Loucy (cell line): Measurements from ENCODE around the gene IPO9.

Experiments used
- H2AFZ ChIP-seq: fragments of 200-600 bp; sonication (generic); 2 replicates; pipeline ENCODE4 v1.6.0; 2016; ENCODE audit warnings: antibody characterized with exemption, mild to moderate bottlenecking, low read length, moderate library complexity
- H3F3A ChIP-seq: fragments of 200-600 bp; 2 replicates; pipeline ENCODE4 v1.6.0; 2016; ENCODE audit warnings: antibody characterized with exemption, low read depth, mild to moderate bottlenecking
- H3K27me3 ChIP-seq: fragments of 200-600 bp; sonication (generic); 2 replicates; pipeline ENCODE4 v1.6.1; 2014; ENCODE audit warnings: low read length, mild to moderate bottlenecking; ENCODE audit not compliant: insufficient read depth, poor library complexity, severe bottlenecking
- H3K36me3 ChIP-seq: fragments of 200-600 bp; sonication (generic); 2 replicates; pipeline ENCODE4 v1.6.1; 2016; ENCODE audit warnings: low read length; ENCODE audit not compliant: insufficient read depth
- H3K4me1 ChIP-seq: fragments of 200-600 bp; sonication (generic); 2 replicates; pipeline ENCODE4 v1.5.1; 2014; ENCODE audit warnings: low read length, mild to moderate bottlenecking; ENCODE audit not compliant: insufficient read depth, poor library complexity, severe bottlenecking
- H3K4me2 ChIP-seq: fragments of 200-600 bp; sonication (generic); 2 replicates; pipeline ENCODE4 v1.6.0; 2014; ENCODE audit warnings: antibody characterized with exemption, low read length, low read depth, mild to moderate bottlenecking; ENCODE audit not compliant: poor library complexity, severe bottlenecking
- H3K4me3 ChIP-seq: fragments of 200-600 bp; sonication (generic); 2 replicates; pipeline ENCODE4 v1.5.1; 2014; ENCODE audit warnings: low read length, mild to moderate bottlenecking, mixed read lengths; ENCODE audit not compliant: poor library complexity, severe bottlenecking
- H3K79me2 ChIP-seq: fragments of 200-600 bp; sonication (generic); 2 replicates; pipeline ENCODE4 v1.6.1; 2014; ENCODE audit warnings: low read length; ENCODE audit not compliant: insufficient read depth
- H3K9ac ChIP-seq: fragments of 200-600 bp; sonication (generic); 2 replicates; pipeline ENCODE4 v1.6.0; 2014; ENCODE audit warnings: mild to moderate bottlenecking, low read depth, low read length, moderate library complexity; ENCODE audit not compliant: poor library complexity, severe bottlenecking
- H3K9me2 ChIP-seq: fragments of 200-600 bp; sonication (generic); replicated peaks from 2 replicates; pipeline ENCODE4 v1.6.1; 2016; ENCODE audit warnings: low read depth, low read length, mixed read lengths
- H3K9me3 ChIP-seq: fragments of 200-600 bp; sonication (generic); 2 replicates; pipeline ENCODE4 v1.6.1; 2014; ENCODE audit warnings: mild to moderate bottlenecking, antibody characterized with exemption, low read length, low read depth; ENCODE audit not compliant: insufficient read depth
- H4K20me1 ChIP-seq: fragments of 200-600 bp; sonication (generic); 2 replicates; pipeline ENCODE4 v1.6.0; 2014; ENCODE audit warnings: antibody characterized with exemption, low read length, mild to moderate bottlenecking; ENCODE audit not compliant: insufficient read depth, poor library complexity, severe bottlenecking
- EZH2phosphoT487 ChIP-seq: fragments of 200-600 bp; IDR thresholded peaks from 2 replicates; pipeline ENCODE4 v1.6.1; 2018; ENCODE audit warnings: antibody characterized with exemption, mild to moderate bottlenecking, moderate library complexity, borderline replicate concordance
- TF ChIP-seq, protein P1 (sequence below): fragments of 200-600 bp; sonication (generic); conservative IDR thresholded peaks from 2 replicates; pipeline ENCODE4 v1.5.1; 2014; ENCODE audit warnings: mild to moderate bottlenecking, antibody characterized with exemption, low read length

Gene IPO9

DNA sequence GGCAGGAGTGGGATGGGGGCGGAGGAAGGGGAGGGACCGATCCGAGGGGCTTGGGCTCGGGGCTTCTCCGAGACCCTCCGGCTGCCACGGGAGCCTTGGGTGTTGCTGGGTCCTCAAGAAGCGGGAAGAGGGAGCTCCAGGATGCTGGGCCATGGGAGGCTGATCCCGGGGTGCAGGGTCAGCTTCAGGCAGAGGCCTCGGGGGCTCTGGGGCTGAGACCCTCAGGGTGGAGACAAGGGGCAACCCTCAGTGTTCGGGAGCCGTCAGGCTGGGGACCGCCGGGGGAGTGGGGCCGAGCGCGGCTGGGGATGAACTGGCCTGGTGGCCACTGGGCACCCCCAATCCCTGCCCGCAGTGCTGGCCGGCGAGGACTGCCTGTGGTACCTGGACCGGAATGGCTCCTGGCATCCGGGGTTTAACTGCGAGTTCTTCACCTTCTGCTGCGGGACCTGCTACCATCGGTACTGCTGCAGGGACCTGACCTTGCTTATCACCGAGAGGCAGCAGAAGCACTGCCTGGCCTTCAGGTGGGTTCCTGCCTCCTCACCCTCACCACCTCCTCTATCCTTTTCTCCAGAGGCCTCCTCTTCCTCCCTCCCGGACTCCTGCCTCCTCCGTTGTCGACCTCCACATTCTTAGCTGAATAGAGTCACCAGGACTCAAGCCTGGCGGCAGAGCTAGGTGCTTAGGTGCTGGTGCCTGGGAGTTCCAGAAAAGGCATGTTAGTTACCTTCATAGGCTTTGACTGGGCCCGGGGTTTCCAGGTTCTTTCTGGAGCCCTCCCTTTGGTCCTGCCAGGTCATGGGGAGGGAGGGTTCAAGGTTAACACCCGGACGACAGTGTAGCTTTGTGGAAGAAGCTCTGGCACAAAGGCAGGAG is 60.4 kb downstream of the IPO9 start:
- H3K9ac ChIP-seq = no peak overlapping the region
- H3F3A ChIP-seq = no peaks in the 10 kb centered on the region
- no peaks in the 10 kb centered on the region for H4K20me1 ChIP-seq
- H3K79me2 ChIP-seq = no peaks in the 10 kb centered on the region
- no peak overlapping the region for H3K4me3 ChIP-seq
- no peaks in the 10 kb centered on the region for H3K4me1 ChIP-seq
- TF ChIP-seq EZH2phosphoT487 = no peak
- TF ChIP-seq, protein P1, sequence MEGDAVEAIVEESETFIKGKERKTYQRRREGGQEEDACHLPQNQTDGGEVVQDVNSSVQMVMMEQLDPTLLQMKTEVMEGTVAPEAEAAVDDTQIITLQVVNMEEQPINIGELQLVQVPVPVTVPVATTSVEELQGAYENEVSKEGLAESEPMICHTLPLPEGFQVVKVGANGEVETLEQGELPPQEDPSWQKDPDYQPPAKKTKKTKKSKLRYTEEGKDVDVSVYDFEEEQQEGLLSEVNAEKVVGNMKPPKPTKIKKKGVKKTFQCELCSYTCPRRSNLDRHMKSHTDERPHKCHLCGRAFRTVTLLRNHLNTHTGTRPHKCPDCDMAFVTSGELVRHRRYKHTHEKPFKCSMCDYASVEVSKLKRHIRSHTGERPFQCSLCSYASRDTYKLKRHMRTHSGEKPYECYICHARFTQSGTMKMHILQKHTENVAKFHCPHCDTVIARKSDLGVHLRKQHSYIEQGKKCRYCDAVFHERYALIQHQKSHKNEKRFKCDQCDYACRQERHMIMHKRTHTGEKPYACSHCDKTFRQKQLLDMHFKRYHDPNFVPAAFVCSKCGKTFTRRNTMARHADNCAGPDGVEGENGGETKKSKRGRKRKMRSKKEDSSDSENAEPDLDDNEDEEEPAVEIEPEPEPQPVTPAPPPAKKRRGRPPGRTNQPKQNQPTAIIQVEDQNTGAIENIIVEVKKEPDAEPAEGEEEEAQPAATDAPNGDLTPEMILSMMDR = no peak
- no peak overlapping the region for H2AFZ ChIP-seq
- H3K9me3 ChIP-seq = no peaks in the 10 kb centered on the region
- H3K9me2 ChIP-seq = no peaks in the 10 kb centered on the region
- H3K27me3 ChIP-seq = no peaks in the 10 kb centered on the region
- no peak overlapping the region for H3K4me2 ChIP-seq
- H3K36me3 ChIP-seq = no peaks in the 10 kb centered on the region

DNA sequence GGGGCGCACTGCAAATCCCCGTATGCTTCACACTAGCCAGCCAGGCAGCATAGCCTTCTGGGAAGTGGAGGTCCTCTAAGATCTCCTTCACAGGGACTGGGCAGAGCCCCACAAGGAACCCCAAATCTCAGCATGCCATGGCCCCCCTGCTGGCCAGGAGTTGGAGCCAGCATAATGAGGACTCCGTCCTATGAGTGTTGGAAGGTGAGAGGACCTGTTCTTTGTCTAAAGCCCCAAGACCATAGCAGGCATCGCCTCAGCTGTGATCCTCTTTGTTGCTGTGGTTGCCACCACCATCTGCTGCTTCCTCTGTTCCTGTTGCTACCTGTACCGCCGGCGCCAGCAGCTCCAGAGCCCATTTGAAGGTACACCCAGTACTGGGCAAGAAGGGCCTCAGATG is 61.3 kb downstream of the IPO9 start:
- H3K9ac ChIP-seq = no peak overlapping the region
- no peak overlapping the region for H3K4me3 ChIP-seq
- no peak for TF ChIP-seq EZH2phosphoT487
- TF ChIP-seq, protein P1 = no peak
- H3F3A ChIP-seq = no peaks in the 10 kb centered on the region
- H4K20me1 ChIP-seq = no peaks in the 10 kb centered on the region
- H3K4me2 ChIP-seq = no peak overlapping the region
- no peaks in the 10 kb centered on the region for H3K9me2 ChIP-seq
- H3K36me3 ChIP-seq = no peaks in the 10 kb centered on the region
- H2AFZ ChIP-seq = no peak overlapping the region
- no peaks in the 10 kb centered on the region for H3K4me1 ChIP-seq
- H3K79me2 ChIP-seq = no peaks in the 10 kb centered on the region
- H3K9me3 ChIP-seq = no peaks in the 10 kb centered on the region
- no peaks in the 10 kb centered on the region for H3K27me3 ChIP-seq

DNA sequence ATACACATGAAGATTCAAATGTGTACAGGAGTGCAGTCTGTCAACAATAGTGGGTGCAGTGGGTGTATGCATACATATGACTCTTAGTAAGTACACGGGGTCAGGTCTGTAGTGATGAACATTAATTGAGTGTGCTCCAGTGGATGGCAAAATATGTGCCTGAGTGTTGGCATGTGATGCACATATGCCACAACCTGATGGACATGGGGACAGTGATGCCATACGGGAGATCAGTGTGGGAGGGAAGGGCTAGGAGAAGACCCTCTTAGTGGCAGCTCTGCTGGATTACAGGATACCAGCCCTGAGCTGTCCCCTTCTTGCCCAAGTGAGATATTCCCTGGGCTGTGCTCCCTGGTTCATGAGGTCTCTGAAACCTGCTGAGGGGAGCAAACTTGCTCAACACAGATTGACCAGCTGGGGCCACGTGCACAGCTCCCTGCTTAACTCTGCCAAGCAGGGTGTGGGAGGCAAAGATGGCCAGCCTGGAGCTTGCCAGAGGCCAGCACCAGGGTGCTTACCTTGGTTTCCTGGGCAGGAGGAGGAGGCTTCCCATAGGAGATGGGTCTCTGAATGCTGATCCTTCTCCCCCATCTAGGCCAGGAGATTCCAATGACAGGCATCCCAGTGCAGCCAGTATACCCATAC is 62.0 kb downstream of the IPO9 start:
- no peaks in the 10 kb centered on the region for H3K36me3 ChIP-seq
- H3K4me2 ChIP-seq = no peak overlapping the region
- no peaks in the 10 kb centered on the region for H3K27me3 ChIP-seq
- H3F3A ChIP-seq = no peaks in the 10 kb centered on the region
- H3K79me2 ChIP-seq = no peaks in the 10 kb centered on the region
- no peaks in the 10 kb centered on the region for H4K20me1 ChIP-seq
- TF ChIP-seq, protein P1 = no peak
- TF ChIP-seq EZH2phosphoT487 = no peak
- H3K9me2 ChIP-seq = no peaks in the 10 kb centered on the region
- no peak overlapping the region for H3K9ac ChIP-seq
- H3K4me1 ChIP-seq = peaks cover 6% of the 10 kb centered on the region
- H3K4me3 ChIP-seq = no peak overlapping the region
- H3K9me3 ChIP-seq = no peaks in the 10 kb centered on the region
- H2AFZ ChIP-seq = no peak overlapping the region
